Activated CD4-positive, CD25-positive, alpha-beta regulatory T cell treated with anti-CD3 and anti-CD28 coated beads, Interleukin-2, amount 50 U/mL, for 72 hours (primary cell): Measurements from ENCODE around the gene SETD3.
A peak's percentile ranks its signal among the peaks of the same experiment; 100 is the strongest.
"Not testable (repeated sequence)": the region's sequence is repeated elsewhere in the genome, so short reads cannot be mapped to it uniquely, and the experiment has no call there.

Experiments
- DNase-seq: peaks from one replicate; pipeline ENCODE4 v3.0.0; 2021

The SETD3 gene

DNA sequence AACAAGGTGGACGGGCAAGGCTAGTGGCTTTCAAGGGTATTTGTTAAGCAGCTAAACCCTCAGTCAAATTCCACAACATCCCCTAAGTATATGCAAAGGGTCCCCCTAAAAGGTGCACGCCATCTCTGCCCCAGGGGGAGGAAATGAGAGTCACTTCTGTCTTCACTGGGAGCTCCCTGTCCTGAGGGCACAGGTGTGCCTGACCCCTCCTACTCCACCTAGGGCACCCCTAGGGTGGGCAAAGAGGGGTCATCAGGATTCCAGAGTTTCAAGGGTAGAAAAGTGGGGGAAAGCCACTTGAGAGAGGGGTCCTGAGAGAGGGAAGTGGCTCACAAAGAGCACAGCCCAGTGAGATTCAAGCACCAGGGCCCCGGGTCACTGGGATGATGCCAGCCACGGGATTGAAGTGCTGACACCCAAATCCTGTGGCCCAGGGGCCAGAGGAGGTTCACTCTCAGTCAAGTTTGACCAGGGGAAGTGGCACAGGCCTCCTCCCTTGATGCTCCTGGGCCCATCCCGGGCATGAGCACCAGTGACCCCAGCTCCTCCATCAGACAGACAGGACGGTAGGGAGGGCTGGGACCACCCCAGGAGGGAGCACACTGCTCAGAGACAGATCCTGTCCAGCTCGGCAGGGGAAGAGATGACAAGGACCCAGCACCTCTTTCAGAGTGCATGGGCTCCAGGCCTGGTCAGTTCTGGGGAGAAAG is 126.3 kb downstream of the SETD3 start:
- no peak for DNase-seq

GRCh38 chr14:99352688-99353280 is 127.9 kb downstream of the SETD3 start:
- DNase-seq, result no peak

- DNase-seq, result no peak
Observed at GRCh38 chr14:99351166-99352007, 129.3 kb downstream of the SETD3 start.

- peak; percentile 15 for DNase-seq
Observed at GRCh38 chr14:99350751-99351150, 129.9 kb downstream of the SETD3 start.

DNA sequence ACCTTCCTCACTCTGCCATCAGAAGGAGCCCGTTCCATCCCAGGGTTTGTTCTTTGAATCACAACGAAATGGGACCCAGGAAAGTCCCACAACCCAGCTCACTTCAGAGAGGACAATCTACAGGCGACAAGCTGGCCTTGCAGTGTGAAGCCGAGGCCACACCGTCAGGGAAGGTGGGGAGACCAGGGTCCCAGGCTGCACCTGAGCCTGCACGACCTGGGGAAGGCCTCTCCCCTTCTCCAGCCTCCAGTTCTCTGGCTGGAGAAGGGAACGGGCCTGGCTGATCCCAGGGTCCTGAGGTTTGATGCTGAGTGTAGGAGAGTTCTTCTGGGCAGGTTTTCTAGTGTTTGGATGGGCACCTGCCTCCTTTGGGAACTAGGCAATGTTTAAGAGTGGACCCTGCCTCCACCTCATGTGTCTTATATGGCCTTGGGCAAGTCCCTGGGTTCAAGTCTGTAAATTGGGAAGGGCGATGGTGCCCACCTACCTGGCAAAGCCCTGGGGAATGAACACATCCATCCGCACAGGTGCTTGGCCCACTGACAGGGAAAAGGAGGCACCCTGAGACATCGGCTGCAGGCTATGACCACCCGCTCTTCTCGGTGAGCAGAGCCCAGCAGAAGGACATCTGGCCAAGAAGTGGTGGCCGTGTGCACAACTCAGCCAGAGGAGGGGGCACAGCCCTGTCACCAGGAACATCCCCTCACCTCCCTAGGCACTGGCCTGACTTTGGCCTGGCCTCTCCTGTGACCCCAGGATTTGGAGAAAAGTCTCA is 130.8 kb downstream of the SETD3 start:
- peak; percentile 14 for DNase-seq

DNA sequence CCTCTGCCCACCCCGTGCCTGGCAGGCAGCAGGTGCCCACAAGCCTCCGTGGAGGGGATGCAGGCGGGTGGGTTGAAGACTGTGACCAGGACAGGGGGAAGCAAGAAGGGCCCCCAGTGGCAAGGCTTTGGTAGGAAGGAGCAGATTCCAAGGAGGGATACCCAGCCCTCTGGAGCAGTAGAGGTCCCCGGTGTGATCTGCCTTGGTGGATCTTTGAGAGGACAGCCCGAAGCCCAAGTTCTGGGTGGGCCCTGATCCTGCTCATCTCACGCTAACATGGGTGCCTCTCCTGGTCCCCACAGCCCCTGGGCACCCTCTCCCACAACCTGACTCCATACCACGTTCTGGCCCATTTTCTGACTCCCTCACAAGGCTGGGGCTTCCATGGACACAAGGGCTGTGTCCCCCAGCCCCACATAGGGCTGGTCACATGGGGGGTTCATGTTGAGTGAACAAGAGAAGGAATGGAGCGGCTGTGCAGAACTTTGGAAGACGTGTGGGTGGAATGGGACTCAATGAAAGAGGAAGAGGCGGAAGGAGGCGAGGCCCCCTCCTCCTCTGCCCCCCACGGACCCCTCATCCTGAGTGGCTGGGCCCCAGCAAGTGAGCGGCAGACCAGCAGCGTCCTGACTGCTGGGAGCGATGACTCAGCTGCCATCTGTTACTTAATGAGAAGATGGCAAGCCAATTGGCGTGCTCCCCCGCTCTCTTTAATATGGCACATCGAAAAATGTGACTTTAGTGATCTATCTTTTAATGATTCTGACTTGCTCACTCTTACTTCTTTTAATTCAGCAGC is 131.6 kb downstream of the SETD3 start:
- peak; percentile 26 for DNase-seq

- not testable (repeated sequence) for DNase-seq
Observed at GRCh38 chr14:99348231-99348630, 132.4 kb downstream of the SETD3 start.
